GM18517 (cell line): ENCODE measurements around the gene NET1.
"Not testable (repeated sequence)": the region's sequence is repeated elsewhere in the genome, so short reads cannot be mapped to it uniquely, and the experiment has no call there.

Experiments
- ATAC-seq: cut with Tn5 transposase; IDR thresholded peaks from one replicate; pipeline ENCODE4 v1.9.1; 2021; ENCODE audit warnings: mild to moderate bottlenecking, moderate library complexity; ENCODE audit not compliant: unreplicated experiment

NET1 gene

DNA sequence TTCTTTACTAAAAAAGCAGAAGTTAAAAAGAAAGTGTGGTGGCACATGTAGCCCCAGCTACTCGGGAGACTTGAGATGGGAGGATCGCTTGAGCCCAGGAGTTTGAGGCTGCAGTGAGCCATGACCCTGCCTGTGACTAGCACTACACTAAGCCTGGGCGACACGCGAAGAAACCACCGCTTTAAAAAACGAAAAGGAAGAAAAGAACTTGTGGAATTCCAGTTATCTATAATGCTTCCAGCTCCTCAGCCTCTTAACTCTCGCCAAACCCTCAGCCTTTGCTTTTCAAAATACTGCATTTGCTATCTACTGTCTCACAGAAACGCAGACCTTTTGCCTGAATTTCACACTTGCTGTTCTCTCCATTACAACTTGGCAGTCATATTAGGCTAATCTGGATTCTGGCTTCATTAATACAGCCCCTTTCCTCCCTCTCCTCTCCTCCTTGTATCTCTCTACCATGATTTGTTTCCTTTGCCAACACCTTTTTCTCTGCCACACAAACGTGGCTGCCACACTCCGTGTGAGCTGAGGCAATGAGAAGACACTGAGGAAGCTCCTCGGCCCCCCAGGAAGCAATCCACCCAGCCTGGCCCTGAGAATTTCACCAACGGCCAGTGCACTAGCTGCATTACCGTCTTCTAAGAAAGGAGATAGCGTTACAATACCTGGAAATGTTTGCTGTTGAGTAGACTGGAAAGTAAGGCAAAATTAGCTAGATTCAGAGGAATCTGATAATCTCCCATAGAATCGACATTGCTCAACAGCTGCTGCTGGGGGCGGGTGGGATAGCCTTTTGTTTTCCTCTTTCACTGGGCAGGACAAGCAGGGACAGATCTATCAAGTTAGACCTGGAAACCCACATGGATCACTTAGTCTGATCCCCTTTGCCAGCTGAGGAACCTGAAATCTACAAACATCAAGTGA is 49.8 kb downstream of the NET1 start:
- no peak for ATAC-seq

DNA sequence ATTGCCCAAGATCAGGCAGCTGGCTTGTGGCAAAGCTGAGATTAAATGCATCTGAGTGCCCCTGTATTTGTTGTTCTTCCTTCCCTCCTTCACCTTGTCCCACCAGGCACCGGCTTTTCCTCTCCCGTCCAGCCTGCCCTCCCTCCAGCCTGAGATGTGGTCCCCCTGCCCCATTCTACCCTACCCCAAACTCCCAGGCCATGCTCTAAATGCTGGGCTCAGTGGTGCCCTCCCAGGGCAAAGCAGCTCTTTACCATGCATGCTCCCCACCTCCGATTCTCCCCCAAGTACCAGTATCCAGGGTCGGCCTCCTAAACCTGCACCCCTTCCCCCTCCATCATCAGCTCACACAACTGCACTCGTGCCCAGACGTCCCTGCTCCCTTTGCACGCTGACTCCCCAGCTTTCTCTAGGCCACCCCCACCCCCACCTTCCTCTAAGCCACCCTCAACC is 50.5 kb downstream of the NET1 start:
- no peak for ATAC-seq

DNA sequence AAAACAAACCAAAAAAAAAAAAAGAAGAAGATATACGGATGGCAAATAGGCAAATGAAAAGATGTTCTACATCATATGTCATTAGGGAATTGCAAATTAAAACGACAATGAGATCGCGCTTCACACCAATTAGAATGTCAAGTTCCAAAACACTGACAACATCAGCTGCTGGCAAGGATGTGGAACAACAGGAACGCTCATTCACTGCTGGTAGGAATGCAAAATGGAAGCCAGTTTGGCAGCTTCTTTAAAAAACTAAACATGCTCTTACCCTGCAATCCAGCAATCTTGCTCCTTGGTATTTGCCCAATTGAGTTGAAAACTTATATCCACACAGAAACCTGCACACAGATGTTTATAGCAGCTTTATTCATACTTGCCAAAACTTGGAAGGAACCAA is 52.2 kb downstream of the NET1 start:
- ATAC-seq, result no peak

DNA sequence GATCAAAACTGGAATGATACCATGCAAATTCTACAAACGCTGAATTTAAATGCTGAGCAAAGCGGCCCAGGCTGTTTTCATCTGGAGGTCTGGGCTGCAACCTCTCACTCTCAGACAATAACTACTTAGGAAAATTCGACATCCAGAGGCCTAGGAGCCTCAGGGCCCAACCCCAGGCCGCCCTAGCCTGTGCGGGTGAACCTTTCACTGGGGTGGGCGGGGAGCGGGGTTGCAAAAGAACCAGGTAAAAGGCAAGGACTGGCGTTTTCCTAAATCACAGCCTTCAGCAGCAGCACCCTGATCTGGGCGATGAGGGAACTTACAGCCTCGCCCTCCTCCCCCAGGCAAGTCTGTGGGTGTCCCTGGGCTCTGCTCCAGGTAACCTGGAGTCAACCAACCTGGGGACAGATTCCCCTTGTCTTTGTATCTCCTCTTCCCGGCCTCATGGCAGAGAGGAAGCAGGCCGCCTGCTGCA is 53.7 kb downstream of the NET1 start:
- ATAC-seq, result no peak

DNA sequence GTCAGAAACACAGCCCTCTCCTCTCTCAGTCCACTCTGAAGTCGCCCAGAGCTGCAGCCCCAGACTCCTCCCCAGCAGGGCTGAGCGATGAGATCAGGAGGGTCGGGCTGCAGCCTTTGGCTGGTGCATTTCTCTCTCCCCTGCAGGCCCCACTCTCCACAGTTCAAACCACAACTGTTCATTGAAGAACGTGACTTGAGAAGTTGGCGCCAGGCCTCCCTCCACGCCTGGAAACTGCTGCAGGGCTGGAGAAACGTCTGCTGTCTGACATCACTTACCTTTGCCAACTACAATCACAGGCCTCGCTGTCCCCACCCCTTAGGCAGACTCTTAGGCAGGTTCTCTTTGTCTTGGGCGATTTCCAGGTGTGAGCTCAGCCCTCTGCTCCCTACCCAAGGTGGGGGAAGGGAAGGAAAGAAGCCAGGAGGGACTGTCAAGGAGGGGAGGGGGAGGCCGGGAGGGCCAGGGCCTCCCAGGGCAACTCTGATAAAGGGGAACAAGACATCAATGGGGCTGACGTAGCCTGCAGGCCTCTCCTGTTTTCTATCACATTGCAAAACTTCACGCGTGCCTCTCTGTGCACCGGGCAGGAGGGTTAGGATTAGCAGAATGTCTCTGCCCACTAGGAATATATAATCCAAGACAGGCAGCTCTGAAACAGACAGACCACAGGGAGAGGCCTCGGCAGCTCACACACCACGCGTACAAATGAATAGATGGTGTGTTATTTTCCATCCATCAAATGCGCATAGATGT is 54.3 kb downstream of the NET1 start:
- no peak for ATAC-seq

DNA sequence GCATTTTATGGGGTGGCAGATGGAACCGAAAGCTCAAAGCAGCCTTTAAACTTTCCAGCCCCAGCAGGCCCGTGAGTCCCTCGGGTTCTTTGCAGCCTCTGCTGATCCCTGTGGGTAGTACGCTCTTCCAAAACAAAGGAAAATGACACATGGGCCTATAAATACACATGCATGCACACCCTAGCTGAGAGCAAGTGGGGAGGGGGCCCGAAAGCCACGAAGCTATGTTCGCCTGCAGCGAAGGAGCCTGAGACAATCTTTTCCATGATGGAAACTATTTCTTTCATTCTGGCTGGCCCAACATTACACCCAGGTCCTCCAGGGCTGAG is 54.8 kb downstream of the NET1 start:
- no peak for ATAC-seq

DNA sequence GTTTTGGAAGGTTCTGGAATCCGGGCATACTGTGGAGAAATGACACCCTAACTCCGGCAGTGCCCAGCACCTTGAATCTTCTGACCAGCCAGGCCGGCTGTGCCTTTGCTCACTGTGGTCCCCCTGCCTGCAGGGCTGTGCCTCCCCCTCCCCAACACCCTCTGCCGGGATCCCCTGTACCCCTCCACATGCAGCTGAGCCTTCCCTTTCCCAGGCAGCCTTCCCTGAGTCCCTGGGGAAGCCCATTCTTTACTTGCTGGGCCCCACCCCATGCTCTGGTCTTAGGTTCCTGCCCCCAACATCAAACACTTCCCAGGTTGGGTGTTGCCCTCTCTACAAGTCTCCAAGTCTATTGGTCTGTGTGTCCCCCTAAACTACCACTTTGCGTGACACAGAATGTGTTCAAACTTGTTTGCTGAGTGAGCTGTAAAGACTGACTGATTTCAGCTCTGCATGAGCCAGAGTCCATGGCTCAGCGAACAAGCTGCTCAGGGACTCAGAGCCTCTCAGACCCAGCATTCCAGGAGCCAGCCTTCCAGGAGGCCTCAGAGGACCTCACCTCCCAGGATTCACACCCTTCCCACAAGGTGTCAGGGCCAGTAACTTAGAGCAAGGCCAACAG is 55.4 kb downstream of the NET1 start:
- ATAC-seq, result no peak

DNA sequence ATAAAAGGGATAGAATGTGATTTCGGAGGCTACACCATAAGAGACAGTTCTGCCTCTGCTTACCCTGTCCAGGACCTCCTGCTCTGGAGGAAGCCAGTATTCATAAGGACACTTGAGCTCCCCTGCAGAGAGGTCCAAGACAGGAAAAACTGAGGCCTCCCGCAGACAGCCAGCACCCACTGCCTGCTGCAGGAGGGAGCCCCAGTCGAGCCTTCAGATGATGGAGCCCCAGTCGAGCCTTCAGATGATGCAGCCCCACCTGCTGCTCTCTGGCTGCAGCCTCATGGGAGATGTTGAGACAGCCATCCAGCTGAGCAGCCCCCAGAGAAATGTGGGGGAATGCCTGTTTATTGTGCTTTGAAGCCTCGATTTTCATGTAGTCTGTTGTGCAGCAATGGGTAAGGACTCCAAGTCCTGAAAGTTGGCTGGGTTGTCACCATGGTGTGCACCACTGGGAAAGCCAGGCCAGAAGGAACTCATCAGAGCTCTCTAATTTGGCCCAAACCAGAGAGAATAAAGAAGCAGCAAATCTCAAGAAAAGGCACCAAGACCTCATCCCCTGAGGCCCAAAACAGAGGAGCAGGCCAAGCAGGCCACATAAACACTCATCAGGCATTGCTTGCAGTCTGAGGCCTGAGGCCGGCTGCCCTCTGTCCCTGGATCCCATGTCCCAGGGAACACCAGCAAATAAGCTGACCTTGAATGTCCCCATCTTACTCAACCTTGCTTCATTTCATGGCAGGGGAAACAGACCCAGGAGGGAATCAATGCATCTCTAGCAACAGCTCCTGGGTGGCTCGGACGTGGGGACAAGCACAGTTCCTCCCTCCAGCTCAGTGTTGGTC is 56.1 kb downstream of the NET1 start:
- no peak for ATAC-seq

DNA sequence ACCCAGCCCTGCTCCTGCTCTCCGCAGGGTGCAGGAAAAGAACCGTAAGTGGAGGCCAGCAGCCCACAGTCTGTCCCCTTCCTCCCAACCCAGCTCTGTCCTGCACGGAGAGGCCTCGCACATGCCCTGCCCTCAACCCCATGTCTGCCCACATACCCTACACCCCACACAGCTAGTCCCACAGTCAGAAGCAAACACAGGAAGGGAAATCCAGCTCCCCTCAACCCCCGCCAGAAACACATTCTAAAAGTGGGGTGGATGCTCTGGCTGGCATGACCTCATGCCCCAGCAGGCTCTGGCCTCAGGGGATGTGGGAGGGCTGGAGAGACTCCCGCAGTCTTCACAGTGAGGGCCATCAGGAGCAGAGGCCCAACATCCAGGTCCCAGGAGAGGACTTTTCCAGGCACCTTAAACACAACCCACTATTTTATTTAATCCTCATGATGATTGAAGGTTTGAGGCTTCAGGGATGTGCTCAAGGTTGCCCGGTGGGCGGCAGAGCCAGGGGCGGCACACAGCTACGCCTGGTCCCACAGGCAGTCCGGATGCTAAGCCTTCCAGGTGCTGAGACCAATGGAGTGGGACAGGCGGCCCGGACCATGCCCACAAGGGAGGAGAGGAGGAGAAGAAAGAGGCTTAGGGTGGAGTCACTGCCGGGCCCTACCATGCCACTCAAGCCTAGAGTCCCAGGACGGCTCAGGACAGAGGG is 57.1 kb downstream of the NET1 start:
- ATAC-seq, result no peak

DNA sequence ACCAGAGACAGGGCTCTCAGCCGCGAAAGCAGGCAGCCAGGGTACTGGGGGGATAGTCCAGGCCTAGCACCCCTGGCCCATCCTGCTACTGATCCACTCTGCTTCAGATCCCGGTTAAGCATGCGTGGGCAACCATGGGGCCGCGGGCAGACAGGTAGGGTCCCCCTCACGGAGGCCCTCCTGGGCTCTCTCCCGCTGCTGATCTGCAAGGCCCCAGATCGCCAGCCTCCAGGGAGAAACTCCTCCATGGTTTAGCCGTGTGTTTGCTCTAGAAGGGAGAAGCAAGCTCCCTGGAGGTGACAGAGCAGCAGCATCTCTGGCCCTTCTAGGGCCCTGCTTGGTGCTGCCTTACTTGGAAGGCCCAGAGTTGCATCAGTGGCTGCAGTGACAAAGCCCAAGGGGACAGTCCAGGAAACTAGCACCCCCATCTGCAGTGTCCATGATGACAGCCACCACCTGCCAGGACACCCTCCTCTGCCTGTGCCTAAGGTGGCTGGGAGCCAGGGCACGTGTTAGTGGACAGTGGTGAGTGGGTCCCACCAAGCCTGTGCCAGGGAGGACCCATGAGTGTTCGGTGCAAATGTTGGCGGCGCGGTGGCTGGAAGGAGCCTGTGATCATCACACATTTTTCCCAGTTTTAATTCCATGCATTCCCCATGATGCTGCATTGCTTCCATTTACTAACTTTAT is 57.9 kb downstream of the NET1 start:
- no peak for ATAC-seq

DNA sequence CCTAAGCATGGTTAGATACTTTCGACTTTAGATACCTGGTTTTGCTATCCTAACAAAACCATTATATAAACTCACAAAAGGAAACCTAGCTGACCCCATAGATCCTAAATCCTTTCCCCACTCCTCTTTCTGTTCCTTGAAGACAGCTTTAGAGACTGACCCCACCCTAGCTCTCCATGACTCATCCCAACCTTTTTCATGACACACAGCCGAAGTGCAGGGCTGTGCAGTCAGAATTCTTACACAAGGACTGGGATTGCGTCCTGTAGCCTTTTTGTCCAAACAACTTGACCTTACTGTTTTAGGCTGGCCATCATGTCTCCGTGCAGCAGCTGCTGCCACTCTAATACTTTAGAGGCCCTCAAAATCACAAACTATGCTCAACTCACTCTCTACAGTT is 62.3 kb downstream of the NET1 start:
- not testable (repeated sequence) for ATAC-seq

DNA sequence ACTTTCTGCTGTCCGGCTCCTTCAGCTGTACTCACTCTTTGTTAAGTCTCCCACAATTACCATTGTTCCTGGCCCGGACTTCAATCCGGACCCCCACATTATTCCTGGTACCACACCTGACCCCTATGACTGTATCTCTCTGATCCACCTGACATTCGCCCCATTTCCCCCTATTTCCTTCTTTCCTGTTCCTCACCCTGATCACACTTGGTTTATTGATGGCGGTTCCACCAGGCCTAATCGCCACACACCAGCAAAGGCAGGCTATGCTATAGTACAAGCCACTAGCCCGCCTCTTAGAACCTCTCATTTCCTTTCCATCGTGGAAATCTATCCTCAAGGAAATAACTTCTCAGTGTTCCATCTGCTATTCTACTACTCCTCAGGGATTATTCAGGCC is 62.7 kb downstream of the NET1 start:
- not testable (repeated sequence) for ATAC-seq

DNA sequence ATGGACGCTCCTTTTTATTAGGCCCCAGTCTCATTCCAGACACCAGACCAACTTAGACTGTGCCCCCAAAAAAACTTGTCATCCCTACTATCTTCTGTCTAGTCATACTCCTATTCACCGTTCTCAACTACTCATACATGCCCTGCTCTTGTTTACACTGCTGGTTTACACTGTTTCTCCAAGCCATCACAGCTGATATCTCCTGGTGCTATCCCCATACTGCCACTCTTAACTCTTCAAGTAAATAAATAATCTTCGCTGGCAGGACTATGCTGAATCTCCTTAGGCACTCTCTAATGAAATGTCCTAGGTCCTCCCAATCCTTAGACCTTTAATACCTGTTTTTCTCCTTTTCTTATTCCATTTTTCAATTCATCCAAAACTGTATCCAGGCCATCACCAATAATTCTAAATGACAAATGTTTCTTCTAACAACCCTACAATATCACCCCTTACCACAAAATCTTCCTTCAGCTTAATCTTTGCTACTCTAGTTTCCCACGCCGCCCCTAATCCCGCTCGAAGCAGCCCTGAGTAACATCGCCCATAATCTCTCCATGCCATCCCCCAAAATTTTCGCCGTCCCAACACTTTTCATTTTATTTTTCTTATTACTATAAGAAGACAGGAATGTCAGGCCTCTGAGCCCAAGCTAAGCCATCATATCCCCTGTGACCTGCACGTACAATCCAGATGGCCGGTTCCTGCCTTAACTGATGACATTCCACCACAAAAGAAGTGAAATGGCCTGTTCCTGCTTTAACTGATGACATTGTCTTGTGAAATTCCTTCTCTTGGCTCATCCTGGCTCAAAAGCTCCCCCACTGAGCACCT is 63.8 kb downstream of the NET1 start:
- ATAC-seq, result not testable (repeated sequence)

DNA sequence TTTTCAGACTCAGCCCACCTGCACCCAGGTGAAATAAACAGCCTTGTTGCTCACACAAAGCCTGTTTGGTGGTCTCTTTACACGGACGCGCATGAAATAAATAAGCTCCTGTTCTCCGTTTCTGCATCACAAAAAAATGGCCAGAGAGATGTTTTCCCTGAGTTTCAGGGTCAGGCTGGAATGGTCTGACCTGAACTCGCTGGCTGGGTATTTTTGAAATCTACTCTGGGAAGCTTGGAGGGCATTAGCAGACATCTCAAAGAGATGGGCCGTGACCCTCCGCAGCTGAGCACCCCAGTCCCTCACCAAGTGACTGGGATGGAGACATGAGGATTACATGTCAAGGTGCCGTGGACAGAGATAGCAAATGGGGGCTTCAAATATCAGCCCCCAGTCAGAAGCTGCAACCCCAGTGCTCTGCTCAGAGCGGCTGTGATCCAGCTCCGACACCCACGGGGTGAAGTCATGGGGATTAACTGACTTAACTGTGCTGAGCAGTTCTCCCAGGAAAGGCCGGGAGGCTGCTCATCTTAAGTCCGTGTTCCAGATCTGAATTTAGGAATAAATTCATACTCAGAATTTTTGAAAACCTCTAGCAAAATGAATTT is 64.7 kb downstream of the NET1 start:
- ATAC-seq, result no peak

DNA sequence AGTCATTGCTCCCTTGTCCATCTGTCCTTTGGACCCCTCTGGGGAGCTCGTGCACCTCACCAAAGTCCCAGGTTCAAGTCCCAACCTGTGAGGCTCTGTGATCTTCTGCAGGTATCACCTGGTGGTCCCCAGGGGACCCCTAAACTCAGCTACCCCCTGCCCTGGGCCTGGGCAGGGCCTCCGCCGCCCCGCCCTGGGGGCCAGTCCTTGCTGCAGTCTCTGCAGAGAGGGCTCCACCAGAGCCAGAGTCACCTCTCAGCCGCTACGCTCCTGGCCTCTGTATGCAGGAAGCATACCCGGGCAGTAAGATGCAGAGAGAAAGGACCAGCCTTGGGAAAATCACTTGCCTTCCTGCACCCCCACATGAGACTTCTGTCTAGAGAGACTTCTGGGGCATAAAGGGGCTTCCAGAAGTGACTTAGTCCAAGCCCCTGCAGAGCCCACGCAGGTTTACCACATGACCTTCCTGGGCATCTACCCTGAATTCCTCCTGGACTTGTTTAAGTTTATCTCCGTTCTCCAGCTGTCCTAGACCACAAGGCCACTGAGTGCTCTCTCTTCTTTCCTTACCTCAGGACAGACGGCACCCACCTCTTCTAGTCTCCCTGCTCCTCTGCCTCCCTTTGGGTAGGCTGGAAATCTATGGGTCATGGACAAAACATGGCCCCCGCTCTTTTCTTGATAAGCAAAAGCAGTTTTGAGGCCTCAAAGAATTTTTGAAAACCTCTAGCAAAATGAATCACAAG is 65.8 kb downstream of the NET1 start:
- ATAC-seq, result no peak

DNA sequence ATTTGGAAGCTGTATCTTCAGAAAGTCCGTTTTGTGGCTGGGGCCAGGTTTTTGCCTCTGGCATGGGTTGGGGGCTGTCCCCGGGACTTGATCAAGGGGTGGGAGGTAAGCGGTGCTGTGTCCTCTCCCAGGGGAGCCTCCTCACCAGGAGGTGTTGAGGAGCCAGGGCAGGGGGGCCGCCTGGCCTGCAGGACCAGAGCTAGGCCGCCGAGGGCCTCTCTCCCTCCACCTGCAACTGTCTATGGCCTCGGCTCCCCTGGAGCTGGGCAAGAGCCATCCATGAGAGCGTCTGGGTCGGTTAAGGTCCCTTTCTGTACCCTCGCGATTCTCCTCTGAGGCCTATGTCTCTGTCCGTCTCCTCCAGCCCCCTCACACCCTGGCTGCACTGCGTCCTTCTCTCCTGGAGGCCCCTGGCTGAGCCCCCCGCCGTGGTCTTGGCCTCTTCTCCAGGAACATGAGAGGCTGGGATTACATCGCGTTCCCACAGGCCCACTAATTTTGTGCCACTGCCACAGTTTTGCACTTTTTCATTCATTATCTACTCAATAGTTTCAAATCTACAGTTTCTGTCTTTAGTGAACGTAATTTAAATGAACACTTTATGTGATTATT is 66.4 kb downstream of the NET1 start:
- no peak for ATAC-seq
